Activated naive CD4-positive, alpha-beta T cell treated with anti-CD3 and anti-CD28 coated beads, Interleukin-2, amount 10 ng/mL, durations not matched to agents 7 days and 5 days (primary cell): ENCODE results near the gene GRIK4.

Experiments used
- CTCF ChIA-PET: fragments of 350-600 bp; sonication (Branson Sonifier 250); formaldehyde crosslinking; loops from one replicate; lab custom pipeline; 2021; ENCODE audit warnings: antibody characterized with exemption; lab: Charles Lee
- DNase-seq: peaks from one replicate; pipeline ENCODE4 v3.0.0-alpha.2; 2020
- H3K27ac Mint-ChIP-seq: one replicate; pipeline ENCODE4 v1.8.0; 2021; ENCODE audit warnings: mild to moderate bottlenecking, moderate library complexity, mixed read lengths
- H3K27me3 Mint-ChIP-seq: one replicate; pipeline ENCODE4 v1.8.0; 2021; ENCODE audit warnings: mild to moderate bottlenecking, mixed read lengths
- H3K36me3 Mint-ChIP-seq: one replicate; pipeline ENCODE4 v1.8.0; 2021; ENCODE audit warnings: mixed read lengths
- H3K4me1 Mint-ChIP-seq: one replicate; pipeline ENCODE4 v1.8.0; 2021; ENCODE audit warnings: mixed read lengths
- H3K4me3 Mint-ChIP-seq: one replicate; pipeline ENCODE4 v1.8.0; 2021; ENCODE audit warnings: mild to moderate bottlenecking, moderate library complexity, mixed read lengths
- H3K9me3 Mint-ChIP-seq: one replicate; pipeline ENCODE4 v1.8.0; 2021; ENCODE audit warnings: mixed read lengths

Gene GRIK4

GRCh38 chr11:120543521-120544215 is 32.1 kb downstream of the GRIK4 start:
- H3K4me3 Mint-ChIP-seq: no peak overlapping the region
- peaks cover 24% of the 10 kb centered on the region for H3K27me3 Mint-ChIP-seq
- no peaks in the 10 kb centered on the region for H3K36me3 Mint-ChIP-seq
- CTCF ChIA-PET: no interaction called here
- H3K27ac Mint-ChIP-seq: no peak overlapping the region
- no peaks in the 10 kb centered on the region for H3K9me3 Mint-ChIP-seq
- DNase-seq: no peak
- H3K4me1 Mint-ChIP-seq: peaks cover 10% of the 10 kb centered on the region

DNA sequence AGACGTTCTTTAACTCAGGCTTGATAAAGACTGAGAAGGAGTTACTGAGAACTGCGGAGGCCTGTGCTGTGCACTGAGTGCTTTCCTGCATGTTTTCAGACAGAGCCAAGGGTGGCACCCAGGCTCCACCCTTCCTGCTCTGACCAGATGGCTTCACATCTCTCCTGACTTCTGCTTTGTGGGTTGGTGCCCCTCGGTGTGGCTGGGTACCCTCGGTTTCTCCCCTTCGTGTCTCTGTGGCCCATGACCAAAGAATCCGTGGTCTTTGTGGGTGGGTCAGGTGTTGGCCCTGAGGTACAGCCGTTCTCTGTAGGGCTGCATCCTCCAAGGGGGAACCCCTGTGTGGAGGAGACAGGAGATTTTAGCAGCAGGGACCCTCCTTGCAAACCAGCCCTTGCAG is 34.3 kb downstream of the GRIK4 start:
- Mint-ChIP-seq H3K27ac (no peak overlapping the region), H3K27me3 (peaks cover 19% of the 10 kb centered on the region), H3K4me1 (peaks cover 10% of the 10 kb centered on the region), H3K9me3 (no peaks in the 10 kb centered on the region), H3K36me3 (no peaks in the 10 kb centered on the region), H3K4me3 (no peak overlapping the region)
- no peak for DNase-seq
- CTCF ChIA-PET: no interaction called here

GRCh38 chr11:120546312-120547205 is 35.0 kb downstream of the GRIK4 start:
- CTCF ChIA-PET: no interaction called here
- H3K36me3 Mint-ChIP-seq: no peaks in the 10 kb centered on the region
- no peak for DNase-seq
- H3K9me3 Mint-ChIP-seq: no peaks in the 10 kb centered on the region
- no peak overlapping the region for H3K4me3 Mint-ChIP-seq
- H3K27ac Mint-ChIP-seq: no peak overlapping the region
- H3K27me3 Mint-ChIP-seq: peaks cover 19% of the 10 kb centered on the region
- H3K4me1 Mint-ChIP-seq: peaks cover 10% of the 10 kb centered on the region

- CTCF ChIA-PET: no interaction called here
- Mint-ChIP-seq H3K9me3 (no peaks in the 10 kb centered on the region), H3K36me3 (no peaks in the 10 kb centered on the region), H3K27ac (no peak overlapping the region), H3K27me3 (peaks cover 22% of the 10 kb centered on the region), H3K4me1 (peaks cover 10% of the 10 kb centered on the region), H3K4me3 (no peak overlapping the region)
- DNase-seq: no peak
Measured at GRCh38 chr11:120547316-120547715, 35.8 kb downstream of the GRIK4 start.

GRCh38 chr11:120547811-120548681 is 36.5 kb downstream of the GRIK4 start:
- Mint-ChIP-seq H3K27ac (no peak overlapping the region), H3K4me3 (no peak overlapping the region), H3K27me3 (peaks cover 23% of the 10 kb centered on the region), H3K9me3 (no peaks in the 10 kb centered on the region), H3K36me3 (no peaks in the 10 kb centered on the region), H3K4me1 (peaks cover 10% of the 10 kb centered on the region)
- CTCF ChIA-PET: no interaction called here
- DNase-seq: no peak

- Mint-ChIP-seq H3K9me3 (no peaks in the 10 kb centered on the region), H3K4me3 (no peak overlapping the region), H3K36me3 (no peaks in the 10 kb centered on the region), H3K27me3 (peaks cover 25% of the 10 kb centered on the region), H3K27ac (no peak overlapping the region), H3K4me1 (peaks cover 10% of the 10 kb centered on the region)
- DNase-seq: no peak
- CTCF ChIA-PET: no interaction called here
Measured at GRCh38 chr11:120548682-120549209, 37.2 kb downstream of the GRIK4 start.

DNA sequence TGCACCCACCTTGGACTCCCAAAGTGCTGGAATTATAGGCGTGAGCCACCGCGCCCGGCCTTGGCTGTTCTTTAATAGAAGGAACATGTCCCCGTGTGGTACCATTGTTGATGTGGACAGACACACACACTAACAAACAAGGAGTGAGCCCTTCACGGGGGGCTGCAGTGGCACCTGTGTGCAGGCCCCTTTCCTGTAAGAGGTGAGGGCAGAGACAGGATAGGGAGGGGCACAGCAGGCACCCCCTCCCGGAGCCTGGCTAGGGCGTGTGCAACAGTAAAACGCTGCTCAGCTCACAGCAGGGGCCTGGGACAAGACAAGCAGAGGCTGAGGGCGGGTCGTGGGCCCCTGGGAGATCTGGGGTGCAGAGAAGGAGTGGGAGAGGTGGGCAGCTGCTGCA is 37.8 kb downstream of the GRIK4 start:
- H3K4me3 Mint-ChIP-seq: no peak overlapping the region
- no peaks in the 10 kb centered on the region for H3K9me3 Mint-ChIP-seq
- CTCF ChIA-PET: no interaction called here
- no peaks in the 10 kb centered on the region for H3K36me3 Mint-ChIP-seq
- H3K4me1 Mint-ChIP-seq: peaks cover 10% of the 10 kb centered on the region
- no peak overlapping the region for H3K27ac Mint-ChIP-seq
- peaks cover 27% of the 10 kb centered on the region for H3K27me3 Mint-ChIP-seq
- no peak for DNase-seq

- no peak overlapping the region for H3K4me3 Mint-ChIP-seq
- CTCF ChIA-PET: no interaction called here
Measured at GRCh38 chr11:120550007-120550406, 38.5 kb downstream of the GRIK4 start.

GRCh38 chr11:120551191-120551590 is 39.6 kb downstream of the GRIK4 start:
- H3K27ac Mint-ChIP-seq: no peak overlapping the region
- no peak overlapping the region for H3K4me3 Mint-ChIP-seq
- no peak for DNase-seq
- no peaks in the 10 kb centered on the region for H3K9me3 Mint-ChIP-seq
- H3K27me3 Mint-ChIP-seq: peaks cover 43% of the 10 kb centered on the region
- H3K36me3 Mint-ChIP-seq: no peaks in the 10 kb centered on the region
- CTCF ChIA-PET: no interaction called here
- peaks cover 1% of the 10 kb centered on the region for H3K4me1 Mint-ChIP-seq

More at GRCh38 chr11:120550007-120550406, 38.5 kb downstream of the GRIK4 start:
- H3K36me3 Mint-ChIP-seq: no peaks in the 10 kb centered on the region
- H3K27me3 Mint-ChIP-seq: peaks cover 32% of the 10 kb centered on the region
- H3K9me3 Mint-ChIP-seq: no peaks in the 10 kb centered on the region
- no peak for DNase-seq
- no peak overlapping the region for H3K27ac Mint-ChIP-seq
- peaks cover 10% of the 10 kb centered on the region for H3K4me1 Mint-ChIP-seq

DNA sequence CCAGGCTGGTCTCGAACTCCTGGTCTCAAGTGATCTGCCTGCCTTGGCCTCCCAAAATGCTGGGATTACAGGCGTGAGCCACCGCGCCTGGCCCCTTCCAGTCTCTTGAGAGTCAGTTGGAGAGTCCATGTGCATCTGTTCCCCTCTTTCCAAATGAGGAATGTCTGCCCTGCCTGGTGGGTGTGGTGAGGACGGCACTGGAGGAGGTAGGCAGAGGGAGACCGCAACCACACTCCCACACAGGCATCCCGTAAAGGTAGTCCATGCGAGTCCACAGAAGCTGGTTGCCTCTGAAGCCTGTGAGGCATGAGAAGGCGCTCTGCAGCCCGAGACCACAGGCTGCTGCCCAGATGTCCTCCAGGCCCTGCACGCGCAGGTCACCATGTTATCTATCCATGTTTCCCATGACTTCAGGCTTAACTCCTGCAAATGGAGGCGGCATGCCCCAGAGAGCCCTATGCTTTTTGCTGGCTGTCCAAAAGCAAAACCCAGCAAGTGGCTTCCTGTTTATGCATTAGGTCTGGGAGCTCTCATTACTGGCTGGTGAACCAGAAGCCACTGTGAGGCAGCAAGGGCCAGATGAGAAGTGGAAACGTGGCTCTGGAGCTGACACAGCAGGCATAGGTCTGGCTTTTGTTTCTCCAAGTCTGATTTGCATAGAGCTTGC is 43.4 kb downstream of the GRIK4 start:
- no peaks in the 10 kb centered on the region for H3K36me3 Mint-ChIP-seq
- no peak overlapping the region for H3K27ac Mint-ChIP-seq
- CTCF ChIA-PET: no interaction called here
- no peak overlapping the region for H3K4me3 Mint-ChIP-seq
- no peaks in the 10 kb centered on the region for H3K9me3 Mint-ChIP-seq
- DNase-seq: no peak
- H3K4me1 Mint-ChIP-seq: no peaks in the 10 kb centered on the region
- peaks cover 27% of the 10 kb centered on the region for H3K27me3 Mint-ChIP-seq

GRCh38 chr11:120555433-120555773 is 43.9 kb downstream of the GRIK4 start:
- CTCF ChIA-PET: no interaction called here
- DNase-seq: no peak
- H3K9me3 Mint-ChIP-seq: no peaks in the 10 kb centered on the region
- no peak overlapping the region for H3K27ac Mint-ChIP-seq
- no peaks in the 10 kb centered on the region for H3K36me3 Mint-ChIP-seq
- H3K4me1 Mint-ChIP-seq: no peaks in the 10 kb centered on the region
- no peak overlapping the region for H3K4me3 Mint-ChIP-seq
- H3K27me3 Mint-ChIP-seq: peaks cover 27% of the 10 kb centered on the region

DNA sequence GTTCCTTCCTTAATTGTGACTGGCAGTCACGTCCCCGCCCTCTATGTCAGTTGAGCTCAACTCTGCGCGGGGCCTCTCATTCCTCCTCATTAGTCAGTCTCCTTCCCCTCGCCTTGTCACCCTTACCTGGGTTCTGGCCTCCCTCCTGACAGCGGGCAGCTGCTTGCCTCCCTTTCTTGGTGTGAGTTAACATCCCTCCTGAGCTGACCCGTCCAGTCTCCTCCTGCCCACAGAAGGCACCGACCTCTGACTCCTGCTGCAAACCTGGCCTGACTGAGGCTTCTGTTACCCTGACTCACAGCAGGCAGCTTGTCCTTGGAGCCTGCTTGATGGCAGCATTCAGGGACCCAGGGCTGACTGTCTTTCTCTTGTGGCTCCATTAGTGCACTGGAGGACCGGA is 45.2 kb downstream of the GRIK4 start:
- Mint-ChIP-seq H3K27ac (no peak overlapping the region), H3K4me3 (no peak overlapping the region), H3K9me3 (no peaks in the 10 kb centered on the region), H3K4me1 (no peaks in the 10 kb centered on the region), H3K27me3 (peaks cover 33% of the 10 kb centered on the region), H3K36me3 (no peaks in the 10 kb centered on the region)
- DNase-seq: no peak
- CTCF ChIA-PET: no interaction called here

- Mint-ChIP-seq H3K4me3 (no peak overlapping the region), H3K27ac (no peak overlapping the region), H3K27me3 (peaks cover 44% of the 10 kb centered on the region), H3K4me1 (no peaks in the 10 kb centered on the region), H3K36me3 (no peaks in the 10 kb centered on the region), H3K9me3 (no peaks in the 10 kb centered on the region)
- no peak for DNase-seq
- CTCF ChIA-PET: no interaction called here
Measured at GRCh38 chr11:120558744-120559431, 47.3 kb downstream of the GRIK4 start.
